Activated CD4-positive, alpha-beta memory T cell treated with anti-CD3 and anti-CD28 coated beads for 36 hours (primary cell): ENCODE data around the gene PSORS1C1. TPM values are rescaled to one million over a fixed set of nuclear protein-coding genes. Genes with fewer than 3 reads are reported as not detected.

Experiments
- CTCF ChIA-PET: fragments of 350-600 bp; sonication (Branson Sonifier 250); formaldehyde crosslinking; loops from one replicate; lab custom pipeline; 2021; ENCODE audit warnings: antibody characterized with exemption, inconsistent platforms; lab: Charles Lee
- POLR2A ChIA-PET: fragments of 350-600 bp; sonication (Branson Sonifier 250); formaldehyde crosslinking; loops from one replicate; lab custom pipeline; 2021; ENCODE audit warnings: antibody characterized with exemption; lab: Charles Lee
- DNase-seq: peaks from one replicate; pipeline ENCODE4 v3.0.0-alpha.2; 2020
- H3K27ac Mint-ChIP-seq: one replicate; pipeline ENCODE4 v1.8.0; 2021; ENCODE audit warnings: mixed read lengths
- H3K27me3 Mint-ChIP-seq: one replicate; pipeline ENCODE4 v1.8.0; 2021; ENCODE audit warnings: mixed read lengths
- H3K36me3 Mint-ChIP-seq: one replicate; pipeline ENCODE4 v1.8.0; 2021; ENCODE audit warnings: mixed read lengths
- H3K4me1 Mint-ChIP-seq: one replicate; pipeline ENCODE4 v1.8.0; 2021; ENCODE audit warnings: low read depth, mixed read lengths
- H3K4me3 Mint-ChIP-seq: one replicate; pipeline ENCODE4 v1.8.0; 2021; ENCODE audit warnings: mild to moderate bottlenecking, mixed read lengths
- H3K9me3 Mint-ChIP-seq: one replicate; pipeline ENCODE4 v1.8.0; 2021; ENCODE audit warnings: mixed read lengths
- intact Hi-C: fragments of 100-400 bp; cut with micrococcal nuclease; formaldehyde crosslinking; loops from one replicate; pipeline ENCODE4 v1.15.1; 2023
- total RNA-seq, 2 experiments: library from RNA; stranded (reverse); gene quantifications; one replicate each; pipeline ENCODE4 v1.2.3, GENCODE V29; 2021

The PSORS1C1 gene
- total RNA-seq, 2 experiments from 2014 or later = not detected

GRCh38 chr6:31083742-31084354 is 30.8 kb upstream of the PSORS1C1 start:
- no peaks in the 10 kb centered on the region for H3K36me3 Mint-ChIP-seq
- peak; percentile 68 for DNase-seq
- H3K4me1 Mint-ChIP-seq = peaks cover 20% of the 10 kb centered on the region
- ChIA-PET CTCF (interaction anchor here (0.6 to 3.4 kb wide), 6 partner anchors 8 to 179 kb away, joined by 3 to 26 read pairs (median 4); partner anchors contain the start of gene VARS2), POLR2A (no interaction called here)
- H3K4me3 Mint-ChIP-seq = no peak overlapping the region
- H3K9me3 Mint-ChIP-seq = no peaks in the 10 kb centered on the region
- H3K27ac Mint-ChIP-seq = no peak overlapping the region
- intact Hi-C loops = loop anchor here (10.0 kb wide), 3 partner anchors 359 to 599 kb away; partner anchors contain the start of genes HLA-E and TUBB
- H3K27me3 Mint-ChIP-seq = peaks cover 2% of the 10 kb centered on the region

- ChIA-PET POLR2A (interaction anchor here (1.0 kb wide), 1 partner anchor 131 kb away, joined by 3 read pairs; no protein-coding TSS in a partner anchor), CTCF (interaction anchor here (0.6 to 3.5 kb wide), 63 partner anchors 8 to 676 kb away, joined by 3 to 44 read pairs (median 4); partner anchors contain the start of genes C6orf15, DDR1, DHX16 and GTF2H4)
- no peak overlapping the region for H3K4me3 Mint-ChIP-seq
- intact Hi-C loops = loop anchor here (2.0 to 10.0 kb wide), 4 partner anchors 258 to 602 kb away; partner anchors contain the start of genes HLA-E and TUBB
- peaks cover 11% of the 10 kb centered on the region for H3K4me1 Mint-ChIP-seq
- H3K27me3 Mint-ChIP-seq = no peaks in the 10 kb centered on the region
- DNase-seq = no peak
- H3K36me3 Mint-ChIP-seq = no peaks in the 10 kb centered on the region
- H3K9me3 Mint-ChIP-seq = no peaks in the 10 kb centered on the region
- no peak overlapping the region for H3K27ac Mint-ChIP-seq
These were observed 27.7 kb upstream of the PSORS1C1 start for GRCh38 chr6:31086788-31087440.

- no peaks in the 10 kb centered on the region for H3K9me3 Mint-ChIP-seq
- no peaks in the 10 kb centered on the region for H3K36me3 Mint-ChIP-seq
- H3K27ac Mint-ChIP-seq = peak overlapping the region; percentile 45
- H3K4me3 Mint-ChIP-seq = peak overlapping the region; percentile 12
- DNase-seq = peak; percentile 92
- no peaks in the 10 kb centered on the region for H3K27me3 Mint-ChIP-seq
- ChIA-PET POLR2A (interaction anchor here (1.0 kb wide), 1 partner anchor 132 kb away, joined by 3 read pairs; no protein-coding TSS in a partner anchor), CTCF (interaction anchor here (0.6 to 3.5 kb wide), 62 partner anchors 8 to 677 kb away, joined by 3 to 44 read pairs (median 4); partner anchors contain the start of genes C6orf15, DDR1, DHX16 and GTF2H4)
- intact Hi-C loops = loop anchor here (2.0 to 10.0 kb wide), 4 partner anchors 259 to 603 kb away; partner anchors contain the start of genes HLA-E and TUBB
- peaks cover 11% of the 10 kb centered on the region for H3K4me1 Mint-ChIP-seq
These were observed 27.0 kb upstream of the PSORS1C1 start for GRCh38 chr6:31087494-31088089.

GRCh38 chr6:31090275-31090972 is 24.2 kb upstream of the PSORS1C1 start:
- H3K4me1 Mint-ChIP-seq = peaks cover 32% of the 10 kb centered on the region
- CTCF ChIA-PET = interaction anchor here (1.0 to 1.5 kb wide), 3 partner anchors 175 to 270 kb away, joined by 3 to 5 read pairs (median 3); no protein-coding TSS in a partner anchor
- no peak overlapping the region for H3K4me3 Mint-ChIP-seq
- H3K27me3 Mint-ChIP-seq = no peaks in the 10 kb centered on the region
- no peaks in the 10 kb centered on the region for H3K36me3 Mint-ChIP-seq
- H3K27ac Mint-ChIP-seq = no peak overlapping the region
- POLR2A ChIA-PET = no interaction called here
- DNase-seq = no peak
- H3K9me3 Mint-ChIP-seq = no peaks in the 10 kb centered on the region
- intact Hi-C loops = no loop called here

- POLR2A ChIA-PET = no interaction called here
- CTCF ChIA-PET = interaction anchor here (1.0 to 3.4 kb wide), 4 partner anchors 11 to 271 kb away, joined by 3 to 30 read pairs (median 4); no protein-coding TSS in a partner anchor
- H3K27me3 Mint-ChIP-seq = no peaks in the 10 kb centered on the region
- H3K4me1 Mint-ChIP-seq = peaks cover 36% of the 10 kb centered on the region
- no peaks in the 10 kb centered on the region for H3K36me3 Mint-ChIP-seq
- H3K9me3 Mint-ChIP-seq = no peaks in the 10 kb centered on the region
- intact Hi-C loops = no loop called here
- no peak overlapping the region for H3K4me3 Mint-ChIP-seq
- no peak for DNase-seq
- H3K27ac Mint-ChIP-seq = no peak overlapping the region
These were observed 23.6 kb upstream of the PSORS1C1 start for GRCh38 chr6:31090973-31091364.

- intact Hi-C loops = no loop called here
- H3K27ac Mint-ChIP-seq = no peak overlapping the region
- no peaks in the 10 kb centered on the region for H3K9me3 Mint-ChIP-seq
- DNase-seq = no peak
- no peaks in the 10 kb centered on the region for H3K36me3 Mint-ChIP-seq
- POLR2A ChIA-PET = no interaction called here
- no peaks in the 10 kb centered on the region for H3K27me3 Mint-ChIP-seq
- CTCF ChIA-PET = interaction anchor here (0.6 to 3.4 kb wide), 5 partner anchors 8 to 361 kb away, joined by 3 to 30 read pairs (median 4); no protein-coding TSS in a partner anchor
- H3K4me3 Mint-ChIP-seq = no peak overlapping the region
- peaks cover 43% of the 10 kb centered on the region for H3K4me1 Mint-ChIP-seq
These were observed 22.9 kb upstream of the PSORS1C1 start for GRCh38 chr6:31091680-31092079.

GRCh38 chr6:31092238-31092637 is 22.4 kb upstream of the PSORS1C1 start:
- Mint-ChIP-seq H3K27ac (no peak overlapping the region), H3K4me1 (peaks cover 41% of the 10 kb centered on the region), H3K36me3 (no peaks in the 10 kb centered on the region), H3K4me3 (no peak overlapping the region), H3K9me3 (no peaks in the 10 kb centered on the region), H3K27me3 (no peaks in the 10 kb centered on the region)
- intact Hi-C loops = no loop called here
- CTCF ChIA-PET = interaction anchor here (0.6 to 3.4 kb wide), 4 partner anchors 9 to 362 kb away, joined by 3 to 30 read pairs (median 4); no protein-coding TSS in a partner anchor
- DNase-seq = no peak
- POLR2A ChIA-PET = no interaction called here

- intact Hi-C loops = no loop called here
- no peaks in the 10 kb centered on the region for H3K27me3 Mint-ChIP-seq
- CTCF ChIA-PET = interaction anchor here (0.8 to 3.4 kb wide), 6 partner anchors 9 to 284 kb away, joined by 3 to 30 read pairs (median 4); no protein-coding TSS in a partner anchor
- peaks cover 39% of the 10 kb centered on the region for H3K4me1 Mint-ChIP-seq
- H3K4me3 Mint-ChIP-seq = no peak overlapping the region
- no peak overlapping the region for H3K27ac Mint-ChIP-seq
- H3K9me3 Mint-ChIP-seq = no peaks in the 10 kb centered on the region
- DNase-seq = no peak
- POLR2A ChIA-PET = no interaction called here
- no peaks in the 10 kb centered on the region for H3K36me3 Mint-ChIP-seq
These were observed 21.7 kb upstream of the PSORS1C1 start for GRCh38 chr6:31092769-31093505.

GRCh38 chr6:31094389-31094881 is 20.2 kb upstream of the PSORS1C1 start:
- Mint-ChIP-seq H3K27me3 (no peaks in the 10 kb centered on the region), H3K4me3 (no peak overlapping the region), H3K36me3 (no peaks in the 10 kb centered on the region), H3K9me3 (no peaks in the 10 kb centered on the region), H3K4me1 (peaks cover 41% of the 10 kb centered on the region), H3K27ac (peak overlapping the region; percentile 81)
- CTCF ChIA-PET = interaction anchor here (1.3 to 3.4 kb wide), 3 partner anchors 15 to 282 kb away, joined by 3 to 30 read pairs (median 7); no protein-coding TSS in a partner anchor
- intact Hi-C loops = no loop called here
- peak; percentile 60 for DNase-seq
- POLR2A ChIA-PET = no interaction called here

GRCh38 chr6:31096215-31096614 is 18.4 kb upstream of the PSORS1C1 start:
- Mint-ChIP-seq H3K27me3 (no peaks in the 10 kb centered on the region), H3K27ac (no peak overlapping the region), H3K9me3 (no peaks in the 10 kb centered on the region), H3K36me3 (no peaks in the 10 kb centered on the region), H3K4me3 (no peak overlapping the region), H3K4me1 (peaks cover 41% of the 10 kb centered on the region)
- CTCF ChIA-PET = interaction anchor here (0.5 to 1.8 kb wide), 6 partner anchors 9 to 694 kb away, joined by 3 to 6 read pairs (median 4); partner anchors contain the start of gene VARS2
- intact Hi-C loops = no loop called here
- no peak for DNase-seq
- POLR2A ChIA-PET = interaction anchor here (0.7 kb wide), 1 partner anchor 327 kb away, joined by 3 read pairs; no protein-coding TSS in a partner anchor
